ENCODE results near the gene WDR5B.

Gene WDR5B

GRCh38 chr3:122397201-122397600 lies 18.7 kb downstream of the WDR5B start:
- Histone ChIP-seq H2BK5ac (ENCODE audit: low read depth, low read length, poor library complexity, severe bottlenecking) (no peak overlapping the region), H3K9me3 (ENCODE audit: control insufficient read depth, low read length) (no peaks in the 10 kb centered on the region), H3K27ac (ENCODE audit: low read length, poor library complexity, severe bottlenecking) (no peak overlapping the region), H3K79me1 (replicated peaks; ENCODE audit: low read length, poor library complexity, severe bottlenecking) (peaks cover 4% of the 10 kb centered on the region), H3K4me1 (ENCODE audit: control insufficient read depth, insufficient read depth, low read depth, low read length) (peaks cover 4% of the 10 kb centered on the region), H3K18ac (ENCODE audit: low read depth in 1 of 2, low read length in 2 of 2) (no peak overlapping the region), H3K36me3 (ENCODE audit: control insufficient read depth in 1 of 2, insufficient read depth in 2 of 2, low read depth in 1 of 2, low read length in 2 of 2) (peaks cover 0 to 3% of the 10 kb centered on the region in 2 experiments), H3K4ac (ENCODE audit: low read depth in 1 of 2, low read length in 2 of 2) (no peak overlapping the region), H3K9ac (ENCODE audit: low read length) (no peak overlapping the region), H2BK120ac (ENCODE audit: low read depth, low read length) (no peak overlapping the region), H3K27me3 (ENCODE audit: control insufficient read depth in 1 of 2, insufficient read depth in 1 of 2, low read length in 2 of 2) (no peaks in the 10 kb centered on the region), H2BK15ac (ENCODE audit: low read depth, poor library complexity, severe bottlenecking) (no peak overlapping the region), H3K4me3 (ENCODE audit: insufficient read depth in 1 of 2, low read depth in 1 of 2, low read length in 2 of 2) (no peak overlapping the region), H3K4me2 (ENCODE audit: low read length, poor library complexity, severe bottlenecking) (no peak overlapping the region), H3K14ac (ENCODE audit: low read length in 2 of 2) (no peak overlapping the region), H2AK5ac (ENCODE audit: low read length, severe bottlenecking) (no peak overlapping the region), H4K91ac (ENCODE audit: low read length) (no peak overlapping the region), H2BK12ac (ENCODE audit: low read length in 2 of 2) (no peak overlapping the region), H3K23ac (ENCODE audit: low read length in 2 of 2) (no peak overlapping the region), H4K8ac (ENCODE audit: low read length) (no peak overlapping the region), H2AFZ (ENCODE audit: low read depth, low read length) (no peak overlapping the region)
- 97% methylated on average over 1 of the region's 1 CpG for WGBS
- peak; percentile 34 for DNase-seq

DNA sequence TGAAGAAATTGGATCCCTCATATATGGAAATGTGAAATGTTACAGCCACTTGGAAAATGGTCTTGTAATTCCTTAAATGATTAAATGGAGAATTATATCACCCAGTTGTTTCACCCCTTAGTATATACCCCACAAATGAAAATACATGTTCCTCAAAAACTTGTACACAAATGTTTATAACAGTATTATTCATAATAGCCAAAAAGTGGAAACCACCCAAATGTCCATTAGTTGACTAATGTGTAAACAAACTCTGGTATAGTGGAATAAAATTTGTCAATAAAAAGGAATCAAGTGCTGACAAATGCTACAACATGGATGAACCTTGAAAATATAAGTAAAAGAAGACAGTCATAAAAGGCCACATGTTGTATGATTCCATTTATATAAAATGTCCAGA lies 19.4 kb downstream of the WDR5B start:
- Histone ChIP-seq H4K8ac (ENCODE audit: low read length) (no peak overlapping the region), H3K79me1 (replicated peaks; ENCODE audit: low read length, poor library complexity, severe bottlenecking) (peaks cover 4% of the 10 kb centered on the region)
- DNase-seq: no peak

DNA sequence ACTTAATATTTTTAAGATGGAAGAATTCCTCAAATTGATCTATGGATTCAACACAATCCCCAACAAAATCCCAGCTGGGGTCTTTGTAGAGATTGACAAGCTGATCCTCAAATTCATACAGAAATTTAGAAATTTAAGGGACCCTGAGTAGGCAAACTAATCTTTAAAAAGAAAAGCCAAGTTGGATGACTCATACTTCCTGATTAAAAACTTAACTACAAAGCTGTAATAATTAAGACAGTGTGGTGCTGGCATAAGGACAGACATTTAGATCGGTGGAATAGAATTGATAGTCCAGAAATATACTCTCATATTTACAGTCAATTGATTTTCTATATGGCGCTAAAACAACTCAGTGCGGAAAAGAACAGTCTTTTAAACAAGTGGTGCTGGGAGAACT lies 20.3 kb downstream of the WDR5B start:
- H3K36me3 ChIP-seq (ENCODE audit: control insufficient read depth in 1 of 2, insufficient read depth in 2 of 2, low read depth in 1 of 2, low read length in 2 of 2): peaks cover 0 to 3% of the 10 kb centered on the region in 2 experiments
- H3K9ac ChIP-seq (ENCODE audit: low read length): no peak overlapping the region
- H3K4me3 ChIP-seq (ENCODE audit: insufficient read depth in 1 of 2, low read depth in 1 of 2, low read length in 2 of 2): no peak overlapping the region
- peaks cover 4% of the 10 kb centered on the region for H3K4me1 ChIP-seq (ENCODE audit: control insufficient read depth, insufficient read depth, low read depth, low read length)
- no peak overlapping the region for H4K91ac ChIP-seq (ENCODE audit: low read length)
- no peak overlapping the region for H2AFZ ChIP-seq (ENCODE audit: low read depth, low read length)
- H3K9me3 ChIP-seq (ENCODE audit: control insufficient read depth, low read length): no peaks in the 10 kb centered on the region
- no peak for DNase-seq
- H3K27ac ChIP-seq (ENCODE audit: low read length, poor library complexity, severe bottlenecking): no peak overlapping the region
- peaks cover 6% of the 10 kb centered on the region for H3K79me1 ChIP-seq (replicated peaks; ENCODE audit: low read length, poor library complexity, severe bottlenecking)
- no peaks in the 10 kb centered on the region for H3K27me3 ChIP-seq (ENCODE audit: control insufficient read depth in 1 of 2, insufficient read depth in 1 of 2, low read length in 2 of 2)
- no peak overlapping the region for H2BK120ac ChIP-seq (ENCODE audit: low read depth, low read length)
- no peak overlapping the region for H2AK5ac ChIP-seq (ENCODE audit: low read length, severe bottlenecking)
- H2BK15ac ChIP-seq (ENCODE audit: low read depth, poor library complexity, severe bottlenecking): no peak overlapping the region
- no peak overlapping the region for H4K8ac ChIP-seq (ENCODE audit: low read length)
- H2BK12ac ChIP-seq (ENCODE audit: low read length in 2 of 2): no peak overlapping the region
- no peak overlapping the region for H3K14ac ChIP-seq (ENCODE audit: low read length in 2 of 2)
- WGBS: no CpG with 5 or more reads among the region's 3 CpGs
- H3K4ac ChIP-seq (ENCODE audit: low read depth in 1 of 2, low read length in 2 of 2): no peak overlapping the region
- no peak overlapping the region for H3K23ac ChIP-seq (ENCODE audit: low read length in 2 of 2)
- H2BK5ac ChIP-seq (ENCODE audit: low read depth, low read length, poor library complexity, severe bottlenecking): no peak overlapping the region
- H3K4me2 ChIP-seq (ENCODE audit: low read length, poor library complexity, severe bottlenecking): no peak overlapping the region
- no peak overlapping the region for H3K18ac ChIP-seq (ENCODE audit: low read depth in 1 of 2, low read length in 2 of 2)

More for the DNA sequence above, 19.4 kb downstream of the WDR5B start:
- no peak overlapping the region for H3K14ac ChIP-seq (ENCODE audit: low read length in 2 of 2)
- H2AFZ ChIP-seq (ENCODE audit: low read depth, low read length): no peak overlapping the region
- H2BK15ac ChIP-seq (ENCODE audit: low read depth, poor library complexity, severe bottlenecking): no peak overlapping the region
- H3K9me3 ChIP-seq (ENCODE audit: control insufficient read depth, low read length): no peaks in the 10 kb centered on the region
- H4K91ac ChIP-seq (ENCODE audit: low read length): no peak overlapping the region
- no peak overlapping the region for H3K9ac ChIP-seq (ENCODE audit: low read length)
- no peak overlapping the region for H3K4me2 ChIP-seq (ENCODE audit: low read length, poor library complexity, severe bottlenecking)
- no peak overlapping the region for H2BK12ac ChIP-seq (ENCODE audit: low read length in 2 of 2)
- H3K4me1 ChIP-seq (ENCODE audit: control insufficient read depth, insufficient read depth, low read depth, low read length): peaks cover 4% of the 10 kb centered on the region
- no peak overlapping the region for H2BK120ac ChIP-seq (ENCODE audit: low read depth, low read length)
- no peak overlapping the region for H3K18ac ChIP-seq (ENCODE audit: low read depth in 1 of 2, low read length in 2 of 2)
- no peak overlapping the region for H3K27ac ChIP-seq (ENCODE audit: low read length, poor library complexity, severe bottlenecking)
- no peak overlapping the region for H3K4ac ChIP-seq (ENCODE audit: low read depth in 1 of 2, low read length in 2 of 2)
- H3K36me3 ChIP-seq (ENCODE audit: control insufficient read depth in 1 of 2, insufficient read depth in 2 of 2, low read depth in 1 of 2, low read length in 2 of 2): peaks cover 0 to 3% of the 10 kb centered on the region in 2 experiments
- H3K27me3 ChIP-seq (ENCODE audit: control insufficient read depth in 1 of 2, insufficient read depth in 1 of 2, low read length in 2 of 2): no peaks in the 10 kb centered on the region
- H2BK5ac ChIP-seq (ENCODE audit: low read depth, low read length, poor library complexity, severe bottlenecking): no peak overlapping the region
- H3K4me3 ChIP-seq (ENCODE audit: insufficient read depth in 1 of 2, low read depth in 1 of 2, low read length in 2 of 2): no peak overlapping the region
- no peak overlapping the region for H2AK5ac ChIP-seq (ENCODE audit: low read length, severe bottlenecking)
- H3K23ac ChIP-seq (ENCODE audit: low read length in 2 of 2): no peak overlapping the region

DNA sequence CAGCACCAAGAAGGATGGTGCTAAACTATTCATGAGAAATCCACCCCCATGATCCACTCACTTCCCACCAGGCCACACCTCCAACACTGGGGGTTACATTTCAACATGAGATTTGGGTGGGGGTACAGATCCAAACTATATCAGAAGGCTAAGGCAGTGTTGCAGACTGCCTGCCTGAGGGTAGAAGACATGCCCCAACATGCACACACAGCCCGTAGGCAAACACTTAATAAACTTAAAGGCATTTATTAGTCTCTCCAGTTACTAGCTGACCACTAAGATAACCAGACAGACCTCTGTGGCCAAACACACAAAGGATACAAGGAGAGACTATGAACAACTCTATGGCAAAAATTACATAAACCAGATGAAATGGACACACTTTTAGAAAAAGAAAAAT lies 21.7 kb downstream of the WDR5B start:
- no peak overlapping the region for H3K27ac ChIP-seq (ENCODE audit: low read length, poor library complexity, severe bottlenecking)
- WGBS: 40% methylated on average over 1 of the region's 1 CpG
- peak overlapping the region in 1 of 2 experiments; percentile 70 for H3K18ac ChIP-seq (ENCODE audit: low read depth in 1 of 2, low read length in 2 of 2)
- peak overlapping the region; percentile 60 for H3K9ac ChIP-seq (ENCODE audit: low read length)
- H3K4me1 ChIP-seq (ENCODE audit: control insufficient read depth, insufficient read depth, low read depth, low read length): peaks cover 4% of the 10 kb centered on the region
- peak overlapping the region; percentile 24 to 85 for H3K4ac ChIP-seq (ENCODE audit: low read depth in 1 of 2, low read length in 2 of 2)
- H2BK5ac ChIP-seq (ENCODE audit: low read depth, low read length, poor library complexity, severe bottlenecking): no peak overlapping the region
- peaks cover 0 to 3% of the 10 kb centered on the region in 2 experiments for H3K36me3 ChIP-seq (ENCODE audit: control insufficient read depth in 1 of 2, insufficient read depth in 2 of 2, low read depth in 1 of 2, low read length in 2 of 2)
- H3K14ac ChIP-seq (ENCODE audit: low read length in 2 of 2): no peak overlapping the region
- H3K9me3 ChIP-seq (ENCODE audit: control insufficient read depth, low read length): no peaks in the 10 kb centered on the region
- H3K27me3 ChIP-seq (ENCODE audit: control insufficient read depth in 1 of 2, insufficient read depth in 1 of 2, low read length in 2 of 2): no peaks in the 10 kb centered on the region
- H2BK120ac ChIP-seq (ENCODE audit: low read depth, low read length): peak overlapping the region; percentile 29
- H4K8ac ChIP-seq (ENCODE audit: low read length): peak overlapping the region; percentile 21
- no peak overlapping the region for H3K4me3 ChIP-seq (ENCODE audit: insufficient read depth in 1 of 2, low read depth in 1 of 2, low read length in 2 of 2)
- H3K4me2 ChIP-seq (ENCODE audit: low read length, poor library complexity, severe bottlenecking): no peak overlapping the region
- peak overlapping the region in 1 of 2 experiments; percentile 52 for H3K23ac ChIP-seq (ENCODE audit: low read length in 2 of 2)
- no peak overlapping the region for H2BK15ac ChIP-seq (ENCODE audit: low read depth, poor library complexity, severe bottlenecking)
- H2AFZ ChIP-seq (ENCODE audit: low read depth, low read length): peak overlapping the region; percentile 71
- no peak overlapping the region for H2AK5ac ChIP-seq (ENCODE audit: low read length, severe bottlenecking)
- H2BK12ac ChIP-seq (ENCODE audit: low read length in 2 of 2): peak overlapping the region in 1 of 2 experiments; percentile 84
- no peak for DNase-seq
- H3K79me1 ChIP-seq (replicated peaks; ENCODE audit: low read length, poor library complexity, severe bottlenecking): peaks cover 10% of the 10 kb centered on the region
- peak overlapping the region; percentile 90 for H4K91ac ChIP-seq (ENCODE audit: low read length)
